OCI-LY3 (cell line): Measurements from ENCODE around the gene PTPRN2.

Experiments
- EZH2phosphoT487 ChIP-seq: fragments of 200-600 bp; shearing (Covaris generic); IDR thresholded peaks from 2 replicates; pipeline ENCODE4 v1.6.1; 2018; ENCODE audit warnings: antibody characterized with exemption, mixed run types, low read depth
- TF ChIP-seq, protein P1 (sequence below): fragments of 200-600, 300-600 bp; sonication (generic); IDR thresholded peaks from 2 replicates; pipeline ENCODE4 v1.5.1; 2014; ENCODE audit warnings: antibody characterized with exemption, low read length, low read depth

DNA sequence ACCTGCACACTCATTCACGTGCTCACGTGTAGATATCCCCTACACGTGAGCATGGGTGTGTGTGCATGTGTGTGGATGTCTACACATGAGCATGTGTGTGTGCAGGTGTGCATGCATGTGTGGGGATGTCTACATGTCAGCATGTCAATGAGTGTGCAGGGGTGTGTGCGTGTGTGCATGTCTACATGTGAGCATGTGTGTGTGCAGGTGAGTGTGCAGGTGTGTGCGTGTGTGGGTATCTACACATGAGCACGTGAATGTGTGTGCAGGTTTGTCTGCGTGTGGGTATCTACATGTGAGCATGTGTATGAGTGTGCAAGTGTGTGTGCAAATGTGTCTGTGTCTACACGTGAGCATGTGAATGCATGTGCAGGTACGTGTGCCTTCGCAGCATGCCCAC, 274.8 kb downstream of the PTPRN2 start:
- TF ChIP-seq, protein P1, sequence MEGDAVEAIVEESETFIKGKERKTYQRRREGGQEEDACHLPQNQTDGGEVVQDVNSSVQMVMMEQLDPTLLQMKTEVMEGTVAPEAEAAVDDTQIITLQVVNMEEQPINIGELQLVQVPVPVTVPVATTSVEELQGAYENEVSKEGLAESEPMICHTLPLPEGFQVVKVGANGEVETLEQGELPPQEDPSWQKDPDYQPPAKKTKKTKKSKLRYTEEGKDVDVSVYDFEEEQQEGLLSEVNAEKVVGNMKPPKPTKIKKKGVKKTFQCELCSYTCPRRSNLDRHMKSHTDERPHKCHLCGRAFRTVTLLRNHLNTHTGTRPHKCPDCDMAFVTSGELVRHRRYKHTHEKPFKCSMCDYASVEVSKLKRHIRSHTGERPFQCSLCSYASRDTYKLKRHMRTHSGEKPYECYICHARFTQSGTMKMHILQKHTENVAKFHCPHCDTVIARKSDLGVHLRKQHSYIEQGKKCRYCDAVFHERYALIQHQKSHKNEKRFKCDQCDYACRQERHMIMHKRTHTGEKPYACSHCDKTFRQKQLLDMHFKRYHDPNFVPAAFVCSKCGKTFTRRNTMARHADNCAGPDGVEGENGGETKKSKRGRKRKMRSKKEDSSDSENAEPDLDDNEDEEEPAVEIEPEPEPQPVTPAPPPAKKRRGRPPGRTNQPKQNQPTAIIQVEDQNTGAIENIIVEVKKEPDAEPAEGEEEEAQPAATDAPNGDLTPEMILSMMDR: no peak
- TF ChIP-seq EZH2phosphoT487: no peak
